ENCODE measurements around the gene GAB2.

GAB2 gene

DNA sequence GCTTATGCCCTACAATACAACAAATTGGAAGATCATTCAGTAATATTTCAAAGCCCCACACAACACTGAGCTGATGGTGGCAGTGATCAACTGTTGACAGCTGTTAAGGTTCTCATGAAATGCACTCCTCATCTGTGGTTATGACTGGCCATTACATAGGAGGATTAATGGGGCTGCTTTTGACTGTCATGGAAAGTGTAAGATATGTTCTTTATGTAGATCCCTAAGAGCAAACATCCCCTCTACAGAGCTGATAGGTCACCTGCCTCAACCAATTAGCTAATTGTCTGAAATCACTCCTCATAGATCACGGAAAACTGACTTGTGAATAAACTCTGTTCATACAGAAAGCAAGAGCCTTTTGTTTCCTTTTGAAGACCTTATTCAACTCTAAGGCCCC is 78.1 kb downstream of the GAB2 start:
- no peak for DNase-seq

DNA sequence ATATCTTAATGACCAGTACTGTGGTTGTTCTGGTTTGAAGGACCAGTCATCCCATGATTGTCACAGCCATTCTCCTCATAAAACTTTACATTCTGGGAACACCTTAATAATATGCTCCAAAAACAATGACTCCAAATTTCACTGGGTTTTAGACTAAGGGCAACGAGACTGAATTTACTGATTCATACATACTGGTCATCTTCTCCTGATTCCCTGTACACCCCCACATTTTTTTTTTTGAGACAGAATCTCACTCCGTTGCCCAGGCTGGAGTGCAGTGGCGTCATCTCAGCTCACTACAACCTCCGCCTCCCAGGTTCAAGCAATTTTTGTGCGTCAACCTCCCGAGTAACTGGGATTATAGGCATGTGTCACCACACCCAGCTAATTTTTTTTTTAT is 78.9 kb downstream of the GAB2 start:
- no peak for DNase-seq

DNA sequence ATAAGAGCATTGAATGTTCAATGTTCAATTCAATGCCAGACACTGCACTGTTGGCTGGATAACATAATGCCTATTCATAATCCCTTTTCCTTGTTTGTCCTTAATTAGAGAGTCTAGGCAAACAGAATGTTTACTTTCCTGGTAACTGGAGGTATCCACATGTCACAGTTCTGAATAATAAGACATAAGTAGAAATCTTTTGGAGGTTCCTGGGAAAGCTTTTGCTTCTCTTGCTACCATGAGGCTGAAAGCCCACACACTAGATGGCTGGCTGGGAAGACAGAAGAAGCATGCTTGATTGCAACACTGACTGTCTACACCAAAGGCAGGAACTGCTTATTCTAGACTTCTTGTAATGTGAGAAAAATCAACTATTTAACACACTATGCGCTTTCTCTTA is 79.5 kb downstream of the GAB2 start:
- no peak for DNase-seq

DNA sequence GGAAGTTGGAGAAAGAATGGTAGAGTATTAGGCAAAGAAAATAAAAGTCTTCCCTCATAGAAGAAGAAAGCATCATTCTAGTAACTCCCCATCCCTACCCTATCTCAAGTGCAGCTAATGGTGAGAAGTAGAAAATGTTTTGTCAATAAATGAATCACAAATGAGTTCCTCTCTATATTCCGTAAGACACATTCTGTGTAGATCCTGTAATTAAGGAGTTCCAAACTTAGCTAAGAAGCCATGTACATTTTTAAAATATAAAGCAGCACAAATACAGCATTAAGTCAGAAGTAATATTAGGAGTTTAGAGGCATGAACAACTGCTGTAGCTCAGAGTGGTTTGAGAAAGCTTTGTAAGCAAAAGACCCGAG is 80.1 kb downstream of the GAB2 start:
- no peak for DNase-seq

DNA sequence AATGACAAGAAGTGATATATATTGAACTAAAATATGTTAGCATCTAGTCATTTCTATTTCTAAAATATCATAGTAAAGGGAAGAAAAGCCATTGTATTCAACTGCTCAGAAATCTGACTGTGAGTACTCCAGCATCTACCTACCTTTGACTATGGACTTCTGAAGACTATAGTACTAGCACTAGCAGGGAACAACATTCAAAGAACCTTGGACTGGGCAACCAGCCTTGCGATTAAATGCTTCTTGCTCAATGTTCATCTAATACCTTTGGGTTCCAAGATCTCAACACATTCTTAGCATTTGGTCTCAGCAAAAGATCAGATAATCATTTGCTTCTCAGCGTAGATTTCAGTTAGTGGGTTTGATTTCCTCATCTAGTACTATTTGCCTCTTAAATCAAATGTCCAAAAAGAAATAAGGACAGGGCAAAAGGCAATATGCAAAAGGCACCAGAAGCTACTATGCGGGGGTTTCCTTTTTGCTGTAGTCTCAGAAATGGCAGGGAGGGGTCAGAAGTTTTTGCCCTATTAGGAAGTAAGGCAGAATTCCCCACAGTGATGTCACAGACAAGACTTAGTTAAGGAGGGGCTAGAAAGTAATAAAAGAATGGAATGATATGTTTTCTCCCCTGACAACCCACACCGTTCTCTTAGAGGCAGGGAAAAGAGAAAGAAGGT is 80.6 kb downstream of the GAB2 start:
- no peak for DNase-seq

DNA sequence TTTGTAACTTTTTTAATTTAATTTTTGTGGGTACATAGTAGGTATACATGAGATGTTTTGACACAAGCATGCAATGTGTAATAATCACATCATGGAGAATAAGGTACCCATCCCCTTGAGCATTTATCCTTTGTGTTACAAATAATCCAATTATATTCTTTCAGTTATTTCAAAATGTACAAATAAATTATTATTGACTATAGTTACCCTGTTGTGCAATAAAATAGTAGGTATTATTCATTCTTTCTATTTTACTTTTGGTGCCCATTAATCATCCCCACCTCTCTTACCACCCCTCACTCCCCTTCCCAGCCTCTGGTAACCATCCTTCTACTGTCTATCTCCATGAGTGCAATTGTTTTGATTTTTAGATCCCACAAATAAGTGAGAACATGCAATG is 83.5 kb downstream of the GAB2 start:
- DNase-seq, result no peak

DNA sequence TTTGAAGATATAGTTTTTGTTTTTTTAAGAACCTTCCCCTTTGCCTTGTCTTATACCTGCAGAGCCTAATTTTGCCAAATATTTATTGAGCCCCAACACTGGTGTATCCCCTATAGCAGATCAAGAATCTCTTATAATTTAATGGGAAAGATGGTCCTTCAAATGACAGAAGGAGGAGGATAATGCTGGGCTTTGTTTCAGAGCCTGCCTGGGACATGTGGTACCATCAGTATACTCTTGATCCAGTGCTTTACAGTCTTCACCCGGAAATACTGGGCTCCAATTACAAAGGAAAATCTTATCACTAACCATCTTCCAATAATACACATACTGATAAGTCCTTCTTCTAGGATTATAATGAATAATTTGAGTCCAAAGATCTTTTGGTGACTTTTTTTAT is 84.7 kb downstream of the GAB2 start:
- DNase-seq, result no peak

DNA sequence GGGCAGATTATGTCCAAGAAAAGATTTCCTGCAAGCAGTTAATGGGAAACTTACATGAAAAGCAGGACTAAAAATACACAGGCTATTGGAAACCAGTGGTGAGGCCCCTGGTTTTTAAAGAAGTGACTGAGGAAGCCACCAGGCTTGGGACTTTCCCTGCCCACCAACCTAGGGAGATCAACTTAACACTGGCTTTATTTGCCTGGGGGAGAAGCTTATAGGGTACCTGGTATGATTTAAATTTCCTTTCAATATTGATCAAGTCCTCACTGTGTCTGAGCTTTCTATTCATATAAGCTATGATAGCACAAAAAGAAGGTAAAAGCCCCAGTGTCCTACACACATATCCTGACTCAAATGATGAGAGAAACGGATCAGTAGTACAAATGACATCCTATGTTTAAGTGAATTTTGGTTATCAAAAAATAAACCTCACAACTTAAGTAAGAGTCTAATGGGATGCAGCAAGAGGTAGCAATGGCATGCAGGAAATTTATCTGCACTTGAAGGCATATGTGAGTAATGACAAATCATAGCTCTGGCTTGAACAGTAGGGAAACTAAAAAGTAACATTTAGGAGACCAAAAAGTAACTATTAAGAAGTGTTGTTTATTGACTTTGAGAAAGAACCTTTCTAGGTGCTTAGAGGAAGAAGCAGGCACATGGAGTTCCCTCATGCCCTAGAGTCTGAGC is 85.3 kb downstream of the GAB2 start:
- DNase-seq, result peak; percentile 11

DNA sequence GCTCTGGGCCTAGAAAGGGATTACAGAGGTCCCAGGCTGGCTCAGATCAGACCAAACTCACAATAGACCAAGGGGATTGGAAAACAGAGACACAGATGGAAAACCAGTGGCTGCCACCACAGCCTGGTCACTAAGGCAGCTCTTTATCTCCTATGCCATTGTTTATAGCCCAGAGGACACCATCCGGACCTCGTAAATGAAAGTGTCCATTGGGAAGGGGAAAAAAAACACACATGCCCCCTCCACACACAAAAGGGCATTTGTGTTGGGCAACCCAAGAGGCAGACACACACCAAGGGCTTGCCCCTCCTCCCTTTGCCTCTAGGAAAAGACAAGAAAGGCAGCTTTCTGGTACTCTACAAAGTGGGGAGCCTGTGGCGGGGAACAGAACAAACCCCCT is 85.9 kb downstream of the GAB2 start:
- no peak for DNase-seq

DNA sequence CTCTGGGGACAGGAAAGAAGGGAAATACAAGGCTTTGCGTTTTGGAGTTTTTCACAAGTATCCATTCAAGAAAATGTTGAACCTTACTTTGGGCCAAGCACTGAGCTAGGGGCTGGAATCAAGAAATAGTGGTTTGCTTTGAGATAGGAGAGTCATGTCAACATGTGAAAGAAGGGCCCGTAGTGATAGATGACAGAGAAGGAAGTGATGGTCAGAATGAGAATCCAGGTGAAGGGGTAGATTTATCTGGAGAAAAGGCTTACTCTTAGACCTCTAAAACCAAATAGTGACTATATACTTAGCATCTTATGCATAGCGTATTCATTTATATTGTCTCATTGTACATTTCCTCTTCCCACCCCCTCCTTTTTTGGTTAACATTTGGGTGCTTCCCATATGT is 87.3 kb downstream of the GAB2 start:
- no peak for DNase-seq

DNA sequence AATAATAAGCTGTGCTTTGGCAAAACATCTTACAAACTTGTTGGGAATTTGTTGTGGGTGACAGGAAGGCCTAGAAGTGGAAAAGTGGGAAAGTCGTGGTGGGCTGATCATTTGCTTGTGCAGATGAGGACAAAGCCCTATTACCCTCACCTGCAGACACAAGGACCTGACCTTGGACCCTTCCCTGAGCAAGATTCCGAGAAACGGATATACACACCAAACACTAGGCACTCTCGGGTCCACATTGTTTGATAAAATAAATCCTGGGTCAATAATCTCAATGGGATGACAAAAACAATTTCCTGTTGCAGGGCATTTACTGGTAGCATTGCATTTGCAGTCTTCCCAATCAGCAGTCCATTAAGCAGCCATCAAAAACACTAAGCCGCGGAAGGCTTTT is 89.7 kb downstream of the GAB2 start:
- DNase-seq, result no peak

DNA sequence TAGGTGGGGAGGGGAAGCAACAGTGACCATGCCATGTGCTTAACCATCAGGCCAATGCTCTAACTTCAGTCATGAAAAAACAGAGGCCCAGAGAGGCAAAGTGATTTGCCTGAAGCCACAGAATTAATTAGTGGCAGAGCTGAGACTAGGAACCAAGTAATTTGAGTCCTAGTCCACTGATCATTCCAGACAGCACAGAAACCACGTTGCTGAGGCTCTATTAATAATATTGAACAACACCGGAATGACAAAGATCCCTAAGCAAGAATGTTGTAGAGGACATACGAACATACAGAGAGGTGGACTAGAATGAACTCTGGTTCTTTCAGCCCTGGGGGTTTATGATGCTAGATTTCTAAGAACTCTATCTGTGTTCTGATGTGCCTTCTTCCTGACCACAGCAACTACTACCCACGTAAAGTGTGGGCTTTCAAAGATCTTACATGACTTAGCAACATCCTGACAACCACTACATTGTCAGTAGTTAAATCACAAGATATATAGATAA is 92.3 kb downstream of the GAB2 start:
- DNase-seq, result no peak

DNA sequence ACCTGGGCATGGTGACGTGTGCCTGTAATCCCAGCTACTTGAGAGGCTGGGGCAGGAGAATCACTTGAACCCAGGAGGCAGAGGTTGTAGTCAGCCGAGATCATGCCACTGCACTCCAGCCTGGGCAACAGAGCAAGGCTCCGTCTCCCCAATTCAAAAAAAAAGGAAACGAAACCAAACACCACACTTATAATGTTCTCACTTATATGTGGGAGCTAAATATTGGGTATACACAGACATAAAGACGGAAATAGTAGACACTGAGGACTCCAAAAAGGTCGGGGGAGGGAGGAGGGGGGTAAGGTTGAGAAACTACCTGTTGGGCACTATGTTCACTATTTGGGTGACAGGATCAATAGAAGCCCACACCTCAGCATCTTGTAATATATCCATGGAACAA is 94.3 kb downstream of the GAB2 start:
- DNase-seq, result no peak

DNA sequence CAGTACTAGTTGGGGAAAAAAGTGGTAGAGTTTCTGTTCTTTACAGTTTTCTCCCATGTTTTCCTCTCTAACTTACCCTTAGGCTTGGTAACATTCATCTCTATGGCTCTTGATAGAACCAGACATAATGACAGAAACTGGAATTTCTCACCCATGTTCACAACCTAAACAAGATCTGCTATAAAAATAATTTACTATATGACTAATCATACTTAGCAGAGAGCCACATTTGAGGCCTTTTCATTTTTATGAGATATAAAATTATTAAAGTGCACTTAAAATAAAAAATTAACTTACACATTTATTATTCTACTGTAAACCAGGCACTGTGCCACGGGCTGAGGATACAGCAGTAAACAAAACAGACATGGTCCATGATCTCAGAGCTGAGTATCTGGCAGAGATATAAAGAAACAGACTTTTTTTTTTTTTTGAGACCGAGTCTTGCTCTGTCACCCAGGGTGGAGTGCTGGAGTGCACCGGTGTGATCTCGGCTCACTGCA is 98.1 kb downstream of the GAB2 start:
- no peak for DNase-seq

DNA sequence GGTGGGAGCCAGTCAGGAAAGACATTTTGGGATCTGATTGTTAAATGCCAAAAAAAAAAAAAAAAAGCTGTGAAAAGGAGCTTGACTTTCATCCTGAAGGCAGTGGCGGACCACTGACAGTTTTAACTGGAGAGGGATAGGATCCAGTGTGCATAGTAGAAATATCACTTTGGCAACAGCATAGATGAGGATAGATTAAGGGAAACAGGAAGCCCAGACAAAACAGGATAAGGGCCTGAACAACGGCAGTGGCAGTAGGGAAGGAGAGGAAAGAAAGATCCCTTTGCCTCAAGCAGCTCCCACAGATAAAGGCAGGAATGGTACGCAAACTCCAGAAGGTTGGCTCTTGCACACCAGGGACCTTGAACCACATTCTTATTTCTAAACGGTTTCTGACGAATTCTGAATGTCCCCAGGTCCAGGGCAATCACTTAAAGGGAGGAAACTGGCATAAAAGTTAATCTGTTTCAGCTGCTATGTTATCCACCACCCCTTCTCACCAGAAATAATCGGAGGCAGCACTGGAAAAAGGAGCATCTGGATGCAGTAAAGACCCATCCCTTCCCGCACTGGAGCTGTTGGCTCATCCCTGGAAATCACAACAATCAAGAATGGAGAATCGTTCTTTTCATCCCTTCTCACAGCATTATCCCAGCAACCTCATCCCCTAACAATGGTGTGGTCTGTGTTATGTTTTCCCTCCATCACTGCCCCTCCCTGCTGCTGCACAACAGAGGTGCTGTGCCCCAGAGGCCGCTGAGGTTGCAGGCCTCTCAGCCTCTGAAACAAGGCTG is 99.1 kb downstream of the GAB2 start:
- no peak for DNase-seq

DNA sequence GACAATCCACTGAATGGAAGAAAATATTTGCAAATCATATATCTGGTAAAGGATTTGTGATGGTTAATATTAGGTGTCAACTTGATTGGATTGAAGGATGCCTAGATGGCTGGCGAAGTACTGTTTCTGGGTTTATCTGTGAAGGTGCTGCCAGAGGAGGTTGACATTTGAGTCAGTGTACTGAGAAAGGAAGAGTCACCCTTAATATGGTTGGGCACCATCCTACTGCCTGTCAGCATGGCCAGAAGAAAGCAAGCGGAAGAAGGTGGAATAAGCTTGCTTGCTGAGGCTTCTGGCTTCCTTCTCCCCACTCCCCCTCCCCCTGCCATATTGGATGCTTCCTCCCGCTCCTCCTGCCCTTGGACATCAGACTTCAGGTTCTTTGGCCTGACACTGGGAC is 101.9 kb downstream of the GAB2 start:
- no peak for DNase-seq

DNA sequence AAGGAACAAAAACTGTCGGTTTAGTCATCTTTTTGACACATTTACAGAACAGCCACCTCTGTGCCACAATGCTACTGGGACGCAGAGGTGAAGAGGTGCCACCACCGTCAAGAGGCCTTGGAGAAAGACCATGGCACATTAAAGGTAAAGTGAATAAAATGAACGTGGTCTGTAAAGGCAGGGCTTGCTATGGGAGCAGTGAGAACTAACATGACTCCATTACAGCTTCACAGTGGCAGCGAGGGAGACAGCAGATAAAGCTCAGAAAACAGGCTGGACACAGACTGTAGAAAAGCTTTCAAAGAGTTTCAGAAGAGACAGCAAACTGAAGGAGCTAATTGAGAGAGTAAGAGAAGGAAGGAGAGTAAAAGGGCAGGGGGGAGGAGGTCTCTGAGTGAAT is 102.9 kb downstream of the GAB2 start:
- DNase-seq, result no peak

DNA sequence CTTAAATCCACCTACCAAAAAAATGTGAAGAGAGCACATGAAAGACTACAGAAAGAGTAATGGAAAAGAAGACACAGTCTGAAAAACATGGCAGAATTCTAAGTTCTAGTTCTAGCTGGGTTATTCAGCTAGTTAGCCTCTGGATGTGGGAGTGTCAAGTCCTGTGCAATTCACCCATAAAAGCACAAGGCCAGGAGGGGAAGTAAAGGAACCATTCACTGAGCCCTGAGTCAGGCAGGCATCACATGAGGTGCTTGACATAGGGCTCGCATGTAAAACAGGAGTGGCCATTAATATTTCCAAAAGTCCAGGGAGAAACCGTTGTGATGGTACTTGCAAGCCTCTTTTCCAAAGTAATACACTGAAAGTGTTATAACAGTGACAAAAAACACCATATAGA is 103.7 kb downstream of the GAB2 start:
- DNase-seq, result no peak

DNA sequence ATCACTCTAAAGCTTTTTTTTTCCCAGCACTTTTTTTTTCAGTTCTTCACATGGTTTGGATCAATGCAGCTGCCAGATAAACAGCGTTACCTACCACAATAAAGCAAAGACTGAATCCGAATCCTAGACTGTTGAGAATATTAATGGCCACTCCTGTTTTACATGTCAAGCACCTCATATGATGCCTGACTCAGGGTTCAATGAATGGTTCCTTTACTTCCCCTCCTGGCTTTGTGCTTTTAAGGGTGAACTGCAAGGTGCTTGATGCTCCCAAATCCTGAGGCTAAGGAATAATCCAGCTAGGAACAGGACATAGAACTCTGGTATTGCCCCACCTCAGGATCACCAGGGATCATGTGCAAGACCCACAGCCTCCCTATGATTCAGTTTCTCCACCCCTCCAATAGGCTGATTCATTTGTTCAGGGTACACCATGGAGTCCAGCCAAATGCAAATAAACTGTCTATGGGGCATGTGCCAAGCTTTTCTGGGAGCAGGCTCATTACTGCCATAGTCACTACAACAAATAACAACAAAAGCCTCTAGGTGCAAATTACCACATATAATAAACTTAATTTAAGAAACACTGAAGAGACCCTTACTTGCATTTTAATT is 104.3 kb downstream of the GAB2 start:
- no peak for DNase-seq

DNA sequence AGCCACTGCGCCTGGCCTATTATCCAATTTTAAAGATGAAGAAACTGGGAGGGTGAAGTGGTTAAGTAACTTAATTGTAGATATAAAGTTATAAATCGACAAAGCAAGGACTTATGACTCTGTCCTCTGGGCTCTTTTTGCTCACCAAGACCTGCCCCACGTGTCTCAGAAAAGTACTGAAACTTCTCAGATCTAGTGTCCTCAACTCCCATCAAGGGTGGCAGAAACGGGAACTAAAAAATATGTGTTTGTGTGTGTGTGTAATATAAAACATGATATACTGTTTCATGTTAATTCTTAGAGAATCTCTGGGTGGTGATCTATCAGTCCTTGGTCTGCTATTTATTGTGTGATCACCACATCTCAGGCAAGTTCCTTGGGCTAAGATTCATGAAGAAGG is 104.9 kb downstream of the GAB2 start:
- DNase-seq, result no peak

DNA sequence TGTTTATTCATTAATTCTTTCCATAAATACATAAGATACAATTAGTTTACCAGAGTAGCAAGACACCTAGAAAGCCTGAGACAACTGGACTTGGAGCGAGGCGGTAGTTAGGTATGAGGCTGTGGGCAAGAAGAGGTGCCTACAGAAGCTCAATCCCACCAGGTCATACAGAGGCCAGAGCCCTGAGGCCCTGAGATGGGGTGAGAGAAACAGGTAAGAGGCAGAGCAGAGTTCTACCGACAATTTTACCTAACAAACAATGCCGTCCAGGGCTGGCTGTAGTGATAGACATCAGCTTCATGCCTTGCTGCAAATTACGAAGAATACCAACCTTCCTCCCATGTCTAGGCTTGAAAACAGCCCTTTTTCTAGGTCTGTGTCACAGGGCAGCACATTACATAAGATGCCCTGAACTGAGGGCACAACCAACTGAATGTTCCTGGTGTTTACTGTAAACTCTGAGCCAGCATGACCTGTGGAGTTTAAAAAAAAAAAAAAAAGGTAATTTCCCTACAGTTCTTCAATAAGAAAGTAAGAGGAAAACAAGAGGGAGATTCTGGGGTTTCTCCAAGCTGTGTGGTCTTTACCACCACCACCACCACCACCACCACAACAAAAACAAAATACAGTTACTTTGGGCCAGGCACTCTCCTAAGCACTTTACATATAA is 105.8 kb downstream of the GAB2 start:
- no peak for DNase-seq

DNA sequence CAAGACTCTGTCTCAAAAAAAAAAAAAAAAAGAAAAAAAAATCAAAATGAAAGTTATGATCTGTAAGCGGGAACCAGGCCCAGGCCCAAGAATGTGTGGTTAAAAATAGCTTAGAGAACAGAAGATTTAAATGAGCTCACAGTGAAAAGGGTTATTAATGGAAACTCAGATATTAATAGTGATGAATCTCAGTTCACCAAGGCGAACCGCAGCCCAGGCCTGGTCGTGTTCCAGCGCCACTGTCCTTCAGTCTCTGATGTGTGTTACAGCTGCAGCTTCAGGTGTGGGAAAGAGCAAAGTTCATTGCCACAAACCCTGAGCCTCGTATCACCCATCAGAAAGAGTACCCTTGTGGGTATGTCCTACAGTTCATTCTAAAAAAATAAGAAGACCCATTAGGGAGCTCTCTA is 107.1 kb downstream of the GAB2 start:
- DNase-seq, result no peak

DNA sequence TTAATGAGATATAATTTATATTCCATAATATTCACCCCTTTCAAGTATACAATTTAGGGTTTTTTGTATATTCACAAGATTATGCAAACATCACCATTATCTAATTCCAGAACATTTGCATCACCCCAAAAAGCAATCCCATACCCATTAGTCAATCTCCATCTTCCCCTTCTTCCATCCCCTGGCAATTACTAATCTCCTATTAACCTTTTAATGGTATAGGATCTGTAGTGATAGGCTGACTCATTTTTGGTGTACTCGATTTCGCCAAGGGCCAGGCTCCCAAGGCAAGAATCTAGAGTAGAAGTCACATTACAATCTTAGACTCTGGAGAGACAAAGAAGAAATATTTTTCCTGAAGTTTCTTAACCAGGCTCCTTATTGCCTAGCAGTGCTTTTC is 113.4 kb downstream of the GAB2 start:
- no peak for DNase-seq

Data from stimulated activated CD4-positive, alpha-beta T cell treated with anti-CD3 and anti-CD28 coated beads, Interleukin-15, amount 100 ng/mL, for 24 hours (primary cell).